Stomach smooth muscle (tissue), 2 donors: ENCODE results near the gene FMOD.

ENCODE experiments used
- H3K27ac ChIP-seq: one replicate; pipeline ENCODE4 v1.7.0; 2013; ENCODE audit warnings: mild to moderate bottlenecking, low read length, inconsistent platforms
- H3K27me3 ChIP-seq, 2 donors: one replicate each; pipeline ENCODE4 v1.7.0; 2013; ENCODE audit warnings: low read length in 2 of 2; ENCODE audit not compliant: insufficient read depth in 2 of 2, control insufficient read depth in 1 of 2
- H3K36me3 ChIP-seq, 2 donors: one replicate each; pipeline ENCODE4 v1.7.0; 2013; ENCODE audit warnings: low read length in 2 of 2; ENCODE audit not compliant: control insufficient read depth in 2 of 2, insufficient read depth in 2 of 2
- H3K4me1 ChIP-seq: one replicate; pipeline ENCODE4 v1.7.0; 2013; ENCODE audit warnings: low read length; ENCODE audit not compliant: control insufficient read depth, insufficient read depth
- H3K4me3 ChIP-seq, 2 donors: one replicate each; pipeline ENCODE4 v1.7.0; 2013; ENCODE audit warnings: low read length in 2 of 2
- H3K9ac ChIP-seq, 2 donors: one replicate each; pipeline ENCODE4 v1.7.0; 2013; ENCODE audit warnings: low read length in 2 of 2, mild to moderate bottlenecking in 1 of 2
- H3K9me3 ChIP-seq, 2 donors: one replicate each; pipeline ENCODE4 v1.7.0; 2013; ENCODE audit warnings: low read length in 2 of 2; ENCODE audit not compliant: control insufficient read depth in 2 of 2
- donor health status: healthy.
- donor health status: Pancreatic carcinoma.

FMOD gene

GRCh38 chr1:203351037-203351625 lies at the start of gene FMOD:
Gene FMOD (minus strand): TSS chr1:203351122. CDS start chr1:203348270, 2,852 bp downstream.
- no peaks in the 10 kb centered on the region for H3K9me3 ChIP-seq
- H3K27me3 ChIP-seq = no peaks in the 10 kb centered on the region
- H3K9ac ChIP-seq = peak within 1 kb of the TSS; percentile 29 to 42
- H3K4me3 ChIP-seq = peak within 1 kb of the TSS; percentile 41 to 70
- H3K4me1 ChIP-seq = peaks cover 49% of the 10 kb centered on the region
- H3K27ac ChIP-seq = peak within 1 kb of the TSS; percentile 79
- peaks cover 0 to 9% of the 10 kb centered on the region in 2 donors for H3K36me3 ChIP-seq

GRCh38 chr1:203396595-203397194 lies 45.8 kb upstream of the FMOD start:
- Histone ChIP-seq H3K4me3 (no peak overlapping the region), H3K4me1 (peaks cover 2% of the 10 kb centered on the region), H3K9ac (no peak overlapping the region), H3K36me3 (no peaks in the 10 kb centered on the region), H3K9me3 (no peaks in the 10 kb centered on the region), H3K27ac (no peak overlapping the region), H3K27me3 (no peaks in the 10 kb centered on the region)

GRCh38 chr1:203395751-203396150 lies 44.8 kb upstream of the FMOD start:
- no peak overlapping the region for H3K27ac ChIP-seq
- no peaks in the 10 kb centered on the region for H3K36me3 ChIP-seq
- H3K9ac ChIP-seq = no peak overlapping the region
- no peaks in the 10 kb centered on the region for H3K4me1 ChIP-seq
- H3K27me3 ChIP-seq = no peaks in the 10 kb centered on the region
- H3K4me3 ChIP-seq = no peak overlapping the region
- H3K9me3 ChIP-seq = no peaks in the 10 kb centered on the region

GRCh38 chr1:203390298-203390697 lies 39.4 kb upstream of the FMOD start:
- no peak overlapping the region for H3K27ac ChIP-seq
- no peak overlapping the region for H3K9ac ChIP-seq
- no peaks in the 10 kb centered on the region for H3K27me3 ChIP-seq
- H3K4me1 ChIP-seq = no peaks in the 10 kb centered on the region
- H3K9me3 ChIP-seq = no peaks in the 10 kb centered on the region
- no peaks in the 10 kb centered on the region for H3K36me3 ChIP-seq
- no peak overlapping the region for H3K4me3 ChIP-seq

GRCh38 chr1:203388683-203389082 lies 37.8 kb upstream of the FMOD start:
- Histone ChIP-seq H3K4me1 (no peaks in the 10 kb centered on the region), H3K9ac (no peak overlapping the region), H3K36me3 (no peaks in the 10 kb centered on the region), H3K9me3 (no peaks in the 10 kb centered on the region), H3K27ac (no peak overlapping the region), H3K27me3 (no peaks in the 10 kb centered on the region), H3K4me3 (no peak overlapping the region)

- Histone ChIP-seq H3K4me1 (peaks cover 41% of the 10 kb centered on the region), H3K9me3 (no peaks in the 10 kb centered on the region), H3K27me3 (no peaks in the 10 kb centered on the region), H3K36me3 (no peaks in the 10 kb centered on the region), H3K9ac (no peak overlapping the region), H3K27ac (no peak overlapping the region), H3K4me3 (no peak overlapping the region)
Measured at GRCh38 chr1:203382026-203382425, 31.1 kb upstream of the FMOD start.

- Histone ChIP-seq H3K4me1 (peaks cover 41% of the 10 kb centered on the region), H3K27me3 (no peaks in the 10 kb centered on the region), H3K36me3 (no peaks in the 10 kb centered on the region), H3K9me3 (no peaks in the 10 kb centered on the region), H3K9ac (no peak overlapping the region), H3K27ac (no peak overlapping the region), H3K4me3 (peak overlapping the region in 1 of 2 donors; percentile 22)
Measured at GRCh38 chr1:203381151-203381751, 30.3 kb upstream of the FMOD start.

- H3K27ac ChIP-seq = peak overlapping the region; percentile 73
- peaks cover 41% of the 10 kb centered on the region for H3K4me1 ChIP-seq
- no peaks in the 10 kb centered on the region for H3K36me3 ChIP-seq
- H3K4me3 ChIP-seq = peak overlapping the region in 1 of 2 donors; percentile 22
- no peaks in the 10 kb centered on the region for H3K27me3 ChIP-seq
- no peaks in the 10 kb centered on the region for H3K9me3 ChIP-seq
- no peak overlapping the region for H3K9ac ChIP-seq
Measured at GRCh38 chr1:203380420-203381150, 29.7 kb upstream of the FMOD start.

- H3K27ac ChIP-seq = peak overlapping the region; percentile 73
- H3K27me3 ChIP-seq = no peaks in the 10 kb centered on the region
- H3K9ac ChIP-seq = peak overlapping the region in 1 of 2 donors; percentile 4
- peaks cover 41% of the 10 kb centered on the region for H3K4me1 ChIP-seq
- H3K9me3 ChIP-seq = no peaks in the 10 kb centered on the region
- no peaks in the 10 kb centered on the region for H3K36me3 ChIP-seq
- H3K4me3 ChIP-seq = peak overlapping the region in 1 of 2 donors; percentile 22
Measured at GRCh38 chr1:203379825-203380224, 28.9 kb upstream of the FMOD start.

- H3K4me1 ChIP-seq = peaks cover 47% of the 10 kb centered on the region
- no peaks in the 10 kb centered on the region for H3K27me3 ChIP-seq
- H3K9me3 ChIP-seq = no peaks in the 10 kb centered on the region
- H3K36me3 ChIP-seq = no peaks in the 10 kb centered on the region
- H3K27ac ChIP-seq = peak overlapping the region; percentile 73
- H3K9ac ChIP-seq = peak overlapping the region in 1 of 2 donors; percentile 13
- H3K4me3 ChIP-seq = peak overlapping the region in 1 of 2 donors; percentile 29
Measured at GRCh38 chr1:203378556-203379245, 27.8 kb upstream of the FMOD start.
